Measurements from ENCODE around the gene SORD.
A peak's percentile ranks its signal among the peaks of the same experiment; 100 is the strongest.
"Not testable (repeated sequence)": the region's sequence is repeated elsewhere in the genome, so short reads cannot be mapped to it uniquely, and the experiment has no call there.

The SORD gene

DNA sequence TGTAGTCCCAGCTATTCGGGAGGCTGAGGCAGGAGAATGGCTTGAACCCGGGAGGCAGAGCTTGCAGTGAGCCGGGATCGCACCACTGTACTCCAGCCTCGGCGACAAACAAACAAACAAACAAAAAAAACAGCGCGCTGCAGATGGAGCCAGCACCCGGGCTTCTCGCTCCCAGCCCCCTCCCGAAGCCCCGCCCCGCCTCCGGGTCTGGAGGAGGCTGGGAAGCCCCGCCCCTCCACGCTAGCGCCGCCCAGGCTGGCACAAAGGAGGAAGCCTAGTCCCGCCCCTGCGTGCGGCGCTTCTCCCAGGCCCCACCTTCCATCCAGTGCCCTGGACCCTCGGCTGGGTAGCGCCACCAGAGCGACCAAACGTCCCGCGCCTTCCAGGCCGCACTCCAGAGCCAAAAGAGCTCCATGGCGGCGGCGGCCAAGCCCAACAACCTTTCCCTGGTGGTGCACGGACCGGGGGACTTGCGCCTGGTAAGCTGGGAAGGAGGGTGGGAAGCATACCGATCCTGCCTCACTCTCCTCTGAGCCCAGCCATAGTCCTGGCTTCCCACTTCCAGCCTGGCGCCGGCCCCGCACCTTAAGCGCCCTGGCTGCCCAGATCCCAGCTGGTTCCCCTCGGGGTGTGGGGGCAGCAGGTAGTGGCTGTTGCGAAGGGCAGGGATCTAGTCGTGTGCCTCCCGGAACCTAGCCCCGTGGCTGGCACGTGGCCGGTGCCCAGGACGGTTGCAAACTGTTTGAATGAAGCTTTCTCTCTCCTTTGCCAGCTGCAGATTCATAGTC, at the start of gene SORD:
Gene SORD, plus strand, starts transcription at position 325 of the 788 bp plus-strand sequence. Its CDS starts 89 bp downstream, at position 414.
- peak; percentile 70 for DNase-seq (ENCODE audit: low spot score)

DNA sequence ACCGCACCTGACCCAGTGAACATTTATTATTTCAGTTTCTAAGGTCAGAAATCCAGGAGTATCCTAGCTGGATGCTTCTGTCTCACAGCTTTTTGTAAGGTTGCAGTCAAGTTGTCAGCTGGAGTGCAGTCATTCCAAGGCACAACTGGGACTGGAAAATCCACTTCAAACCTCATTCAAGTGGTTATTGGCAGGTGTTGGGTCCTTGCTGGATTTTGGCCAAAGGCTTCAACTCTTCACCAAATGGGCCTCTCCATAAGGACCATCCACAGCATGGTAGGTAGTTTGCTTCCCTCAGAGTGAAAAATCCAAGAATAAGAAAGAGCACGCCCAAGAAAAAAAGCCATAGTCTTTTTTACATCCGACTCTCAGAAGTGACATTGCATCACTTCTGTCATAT, 46.8 kb upstream of the SORD start:
- DNase-seq (ENCODE audit: low spot score), result not testable (repeated sequence)

DNA sequence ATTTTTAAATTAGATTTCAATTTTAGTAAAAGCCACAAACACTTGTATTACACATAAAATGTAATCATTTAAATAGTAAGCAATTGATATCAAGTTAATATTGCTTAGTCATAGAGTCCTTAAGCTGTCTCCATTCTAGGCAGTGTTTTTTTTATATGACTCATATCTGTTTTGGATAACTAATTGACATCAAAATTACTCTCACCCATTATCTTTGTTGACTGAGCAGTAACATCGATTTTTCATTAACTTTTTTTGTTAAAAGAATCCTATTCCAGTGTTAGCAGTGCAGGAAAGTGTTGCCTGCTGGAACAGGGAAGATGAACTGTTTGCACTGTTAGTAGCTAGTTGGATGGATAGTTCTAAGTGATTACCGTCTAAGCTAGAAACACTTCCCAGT, 45.2 kb upstream of the SORD start:
- DNase-seq (ENCODE audit: low spot score), result not testable (repeated sequence)

GRCh38 chr15:44979617-44980339, 43.2 kb upstream of the SORD start:
- not testable (repeated sequence) for DNase-seq (ENCODE audit: low spot score)

- not testable (repeated sequence) for DNase-seq (ENCODE audit: low spot score)
Measured at GRCh38 chr15:44984144-44984543, 38.9 kb upstream of the SORD start.

- not testable (repeated sequence) for DNase-seq (ENCODE audit: low spot score)
Measured at GRCh38 chr15:44986346-44987055, 36.5 kb upstream of the SORD start.

- DNase-seq (ENCODE audit: low spot score), result not testable (repeated sequence)
Measured at GRCh38 chr15:44987711-44988110, 35.3 kb upstream of the SORD start.

DNA sequence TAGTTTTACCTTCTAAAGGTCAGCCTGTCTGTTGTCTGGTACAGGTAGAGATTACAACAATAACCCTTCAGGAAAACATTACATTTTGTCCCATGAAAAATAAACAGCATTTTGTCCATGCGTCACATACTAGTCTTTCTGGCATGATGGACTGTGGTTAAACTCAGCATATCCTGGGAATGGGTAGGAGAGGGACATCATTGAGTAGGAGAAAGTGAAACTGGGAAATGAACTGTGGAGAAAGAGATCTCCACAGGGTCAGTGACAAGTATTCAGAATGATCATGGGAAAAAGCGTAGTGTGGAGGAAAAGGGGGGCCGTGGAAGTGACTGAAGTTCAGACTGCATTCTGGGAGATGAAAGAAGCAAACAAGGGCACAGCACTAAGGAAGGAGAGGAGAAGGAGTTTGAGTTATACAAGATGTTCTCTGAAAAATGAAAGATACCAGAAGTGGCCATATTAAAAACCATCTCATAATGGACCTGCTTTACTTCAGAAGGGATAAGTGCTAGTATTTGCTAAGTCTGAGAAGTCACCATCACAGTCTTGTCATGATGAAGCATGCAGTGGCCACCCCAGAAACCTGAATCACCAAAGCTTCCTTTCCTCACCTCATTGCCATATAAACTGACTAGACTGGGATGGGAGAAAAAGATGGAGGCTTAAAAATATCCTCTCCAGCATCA, 34.7 kb upstream of the SORD start:
- not testable (repeated sequence) for DNase-seq (ENCODE audit: low spot score)

DNA sequence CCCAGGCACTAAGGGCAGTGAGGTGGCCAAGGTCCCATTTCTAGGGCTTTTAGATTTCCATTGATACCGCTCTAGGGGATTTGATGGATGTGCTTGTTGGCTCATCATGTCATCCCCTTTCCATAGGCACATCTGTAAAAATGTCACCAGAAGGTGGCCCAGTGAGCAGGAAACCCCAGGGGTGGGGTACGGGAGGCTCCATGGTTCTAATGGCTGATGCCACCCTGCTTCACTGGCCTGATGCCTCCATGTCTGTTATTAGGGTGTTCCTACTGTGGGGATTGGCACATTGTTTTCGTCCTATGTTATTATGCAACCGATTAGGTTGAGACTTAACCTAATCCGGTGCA, 34.1 kb upstream of the SORD start:
- DNase-seq (ENCODE audit: low spot score), result not testable (repeated sequence)

DNA sequence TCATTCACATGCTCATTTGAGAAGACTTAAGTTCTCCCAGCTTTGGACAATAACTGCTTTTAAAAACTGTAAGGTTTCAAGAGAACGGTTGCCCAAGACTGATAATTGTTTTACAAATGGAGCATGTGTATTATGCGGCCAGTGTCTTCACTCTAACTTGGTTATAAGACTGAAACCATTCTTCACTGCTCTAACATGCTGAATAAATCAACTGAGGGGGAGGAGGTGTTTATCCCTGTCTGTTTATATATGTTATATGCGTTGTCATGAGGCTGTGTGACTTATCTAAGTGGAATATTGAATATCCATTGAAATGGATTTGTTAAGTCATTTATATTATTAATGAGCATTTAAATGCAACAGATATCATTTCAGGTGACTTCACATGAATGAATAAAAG, 25.4 kb upstream of the SORD start:
- DNase-seq (ENCODE audit: low spot score), result not testable (repeated sequence)

GRCh38 chr15:44999105-44999504, 23.9 kb upstream of the SORD start:
- DNase-seq (ENCODE audit: low spot score), result no peak

GRCh38 chr15:45001180-45001579, 21.8 kb upstream of the SORD start:
- DNase-seq (ENCODE audit: low spot score), result not testable (repeated sequence)

- DNase-seq (ENCODE audit: low spot score), result not testable (repeated sequence)
Measured at GRCh38 chr15:45003731-45004410, 19.1 kb upstream of the SORD start.

DNA sequence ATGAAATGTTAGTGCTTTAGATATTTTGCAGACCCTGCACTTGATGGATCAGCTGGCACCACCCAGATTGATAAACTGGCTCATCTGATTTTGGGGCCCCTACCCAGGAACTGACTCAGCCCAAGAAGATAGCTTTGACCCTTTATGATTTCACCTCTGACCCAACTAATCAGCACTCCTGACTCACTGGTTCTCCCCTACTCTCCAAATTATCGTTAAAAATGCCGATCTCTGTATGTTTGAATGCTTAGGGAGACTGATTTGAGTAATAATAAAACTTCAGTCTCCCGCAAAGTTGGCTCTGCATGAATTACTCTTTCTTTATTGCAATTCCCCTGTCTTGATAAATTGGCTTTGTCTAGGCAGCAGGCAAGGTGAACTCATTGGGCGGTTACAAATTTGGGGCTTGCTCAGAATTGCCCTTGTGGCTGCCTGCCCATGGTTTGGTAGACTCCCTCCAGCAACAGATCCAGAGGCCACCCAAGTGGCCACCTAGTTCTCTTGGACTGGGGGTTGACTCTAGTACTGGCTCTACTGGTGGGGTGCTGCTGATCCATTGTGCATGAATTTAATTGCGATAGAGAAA, 18.3 kb upstream of the SORD start:
- DNase-seq (ENCODE audit: low spot score), result not testable (repeated sequence)

GRCh38 chr15:45009046-45009445, 13.9 kb upstream of the SORD start:
- no peak for DNase-seq (ENCODE audit: low spot score)

GRCh38 chr15:45015114-45015513, 7.9 kb upstream of the SORD start:
- not testable (repeated sequence) for DNase-seq (ENCODE audit: low spot score)

- not testable (repeated sequence) for DNase-seq (ENCODE audit: low spot score)
Measured at GRCh38 chr15:45020222-45020900, 2.6 kb upstream of the SORD start.

DNA sequence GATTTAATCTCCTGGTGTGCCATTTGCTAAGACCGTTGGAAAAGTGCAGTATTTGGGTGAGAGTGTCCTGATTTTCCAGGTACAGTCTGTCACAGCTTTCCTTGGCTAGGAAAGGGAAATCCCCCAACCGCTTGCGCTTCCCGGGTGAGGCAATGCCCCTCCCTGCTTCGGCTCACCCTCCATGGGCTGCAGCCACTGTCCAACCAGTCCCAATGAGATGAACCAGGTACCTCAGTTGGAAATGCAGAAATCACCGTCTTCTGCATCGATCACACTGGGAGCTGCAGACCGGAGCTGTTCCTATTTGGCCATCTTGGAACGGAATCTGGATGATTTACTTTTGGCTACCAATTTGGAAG, 2.1 kb upstream of the SORD start:
- not testable (repeated sequence) for DNase-seq (ENCODE audit: low spot score)

- DNase-seq (ENCODE audit: low spot score), result no peak
Measured at GRCh38 chr15:45021348-45021747, 1.6 kb upstream of the SORD start.

GRCh38 chr15:45023659-45024225, 747 bp downstream of the SORD start:
- DNase-seq (ENCODE audit: low spot score), result peak; percentile 12

Measured in kidney capillary endothelial cell (primary cell).